AG10803 (cell line): ENCODE results near the gene C7.

Experiments used
- DNase-seq: peaks from one replicate; pipeline ENCODE4 v3.0.0; 2010; ENCODE audit warnings: low read depth
- H3K4me3 ChIP-seq: 2 replicates; pipeline ENCODE4 v1.5.1; 2011; ENCODE audit warnings: mild to moderate bottlenecking, low read length, control low read depth
- CTCF ChIP-seq: conservative IDR thresholded peaks from 2 replicates; pipeline ENCODE4 v1.5.1; 2011; ENCODE audit warnings: mild to moderate bottlenecking, low read length, control low read depth, inconsistent platforms

C7 gene

GRCh38 chr5:40958811-40959210 is 49.5 kb downstream of the C7 start:
- TF ChIP-seq CTCF = no peak
- no peak for DNase-seq
- H3K4me3 ChIP-seq = no peak overlapping the region

DNA sequence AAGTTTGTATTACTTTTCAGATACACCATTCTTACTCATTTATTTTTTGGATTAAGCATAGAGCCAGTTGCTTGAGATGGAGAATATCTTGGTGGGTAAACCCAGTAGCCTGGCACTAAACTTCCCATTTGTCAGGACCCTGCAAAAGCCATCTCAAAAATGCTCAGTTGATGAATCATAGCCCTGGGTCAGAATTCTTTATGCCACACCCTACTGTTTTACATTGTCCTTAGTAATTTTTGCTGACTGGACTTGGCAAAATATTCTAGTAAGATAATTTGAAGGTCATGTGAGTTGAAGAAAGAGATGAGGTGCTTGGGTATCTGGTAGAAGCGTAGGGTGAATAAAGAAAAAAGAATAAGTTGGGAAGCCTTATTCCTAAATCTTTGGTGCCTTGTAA is 50.7 kb downstream of the C7 start:
- DNase-seq = no peak
- TF ChIP-seq CTCF = no peak
- no peak overlapping the region for H3K4me3 ChIP-seq

- no peak for DNase-seq
- no peak for TF ChIP-seq CTCF
- H3K4me3 ChIP-seq = no peak overlapping the region
Measured at GRCh38 chr5:40962207-40962955, 53.1 kb downstream of the C7 start.

- no peak for TF ChIP-seq CTCF
- H3K4me3 ChIP-seq = no peak overlapping the region
- DNase-seq = no peak
Measured at GRCh38 chr5:40972434-40972833, 63.1 kb downstream of the C7 start.

DNA sequence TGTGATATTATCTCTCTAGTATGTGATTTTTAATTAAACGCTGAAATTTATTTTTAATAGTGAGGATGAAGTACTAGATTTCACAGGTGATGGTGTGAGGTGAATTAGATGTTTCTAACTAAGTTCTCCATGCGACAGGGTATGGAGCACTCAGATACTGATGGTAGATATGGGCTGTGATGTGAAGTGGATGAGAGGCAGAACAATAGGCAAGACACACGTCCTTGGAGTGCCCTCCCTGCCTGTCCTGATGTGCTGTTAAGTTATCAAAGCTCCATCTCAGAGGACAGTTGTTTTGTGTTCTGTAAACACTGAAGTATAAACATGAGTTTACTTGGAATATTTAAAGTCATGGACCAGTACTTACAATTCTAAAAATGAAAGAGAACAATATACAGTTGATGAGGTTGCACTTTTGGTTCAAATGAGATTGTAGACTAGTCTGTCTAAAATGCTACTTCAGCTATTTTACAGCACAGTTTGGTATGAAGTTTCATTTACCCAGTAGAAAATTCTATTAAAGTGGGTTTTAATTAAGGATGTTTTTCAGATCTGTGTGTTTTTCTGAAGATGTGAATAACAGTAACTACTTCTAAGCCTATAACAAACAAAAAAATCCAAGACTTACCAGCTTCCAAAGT is 64.2 kb downstream of the C7 start:
- TF ChIP-seq CTCF = no peak
- DNase-seq = no peak

GRCh38 chr5:40976041-40976440 is 66.7 kb downstream of the C7 start:
- no peak overlapping the region for H3K4me3 ChIP-seq
- DNase-seq = no peak
- no peak for TF ChIP-seq CTCF

More for the DNA sequence above, 64.2 kb downstream of the C7 start:
- H3K4me3 ChIP-seq = no peak overlapping the region

DNA sequence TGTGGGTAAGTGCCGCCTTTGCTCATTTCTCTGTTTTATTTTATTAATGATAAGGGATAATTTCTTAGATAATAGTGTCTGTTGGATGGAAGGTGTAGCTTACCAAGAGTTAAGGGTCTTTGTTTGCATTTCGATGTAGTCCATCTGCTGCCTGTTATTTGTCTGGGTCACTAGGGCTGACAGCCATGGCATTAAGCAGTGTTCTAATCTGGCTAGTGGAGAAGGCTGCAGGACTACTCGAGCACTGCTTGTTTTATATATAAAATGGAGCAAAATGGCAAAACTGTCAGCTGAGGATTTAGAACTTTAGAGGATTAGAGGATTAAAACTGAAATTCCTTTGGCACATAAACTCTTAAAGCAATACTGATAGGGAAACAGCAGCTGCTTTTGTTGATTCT is 67.5 kb downstream of the C7 start:
- no peak for DNase-seq
- TF ChIP-seq CTCF = no peak
- H3K4me3 ChIP-seq = no peak overlapping the region
